ENCODE data around the gene TMED4.
A peak's percentile ranks its signal among the peaks of the same experiment; 100 is the strongest.
"Not testable (repeated sequence)": the region's sequence is repeated elsewhere in the genome, so short reads cannot be mapped to it uniquely, and the experiment has no call there.

The TMED4 gene

DNA sequence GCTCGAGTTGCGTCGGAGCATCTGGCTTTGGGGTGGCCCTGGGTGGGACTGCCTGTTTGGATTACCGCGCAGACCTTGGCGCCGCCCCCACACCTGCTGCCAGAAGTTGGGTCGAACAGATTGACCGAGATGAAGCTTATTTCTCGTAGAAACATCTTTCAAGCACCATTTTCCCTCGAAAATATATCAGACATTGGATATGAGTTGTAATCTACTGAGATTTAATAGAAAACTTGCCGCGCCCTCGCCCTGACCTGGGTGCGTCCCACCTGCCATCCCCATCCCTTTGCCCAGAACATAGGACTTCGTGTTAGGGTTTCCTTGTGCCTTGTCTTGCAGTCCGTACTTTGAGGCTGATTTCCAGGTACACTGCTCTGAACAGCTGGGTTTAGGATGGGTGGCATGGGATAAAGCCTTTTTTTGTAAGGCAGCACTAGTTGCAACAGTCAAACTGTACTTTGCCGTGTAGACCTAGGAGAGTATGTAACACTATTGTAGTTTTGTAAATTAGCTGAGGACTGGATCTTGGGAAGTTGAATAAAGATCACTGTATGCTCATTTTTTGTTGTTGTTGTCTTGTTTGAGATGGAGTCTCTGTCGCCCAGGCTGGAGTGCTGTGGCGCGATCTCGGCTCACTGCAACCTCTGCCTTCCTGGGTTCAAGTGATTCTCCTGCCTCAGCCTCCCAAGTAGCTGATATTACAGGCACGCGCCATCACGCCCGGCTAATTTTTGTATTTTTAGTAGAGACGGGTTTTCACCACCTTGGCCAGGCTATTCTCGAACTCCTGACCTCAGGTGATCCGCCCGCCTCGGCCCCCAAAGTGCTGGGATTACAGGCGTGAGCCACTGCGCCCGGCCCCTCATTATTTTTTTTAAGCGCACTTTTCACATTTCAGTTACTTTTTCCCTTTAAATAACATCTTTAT lies 25.4 kb upstream of the TMED4 start:
- DNase-seq: no peak

- peak; percentile 90 for DNase-seq
Measured at GRCh38 chr7:44606341-44607140, 24.5 kb upstream of the TMED4 start, which contains the start of gene OGDH. Gene OGDH (plus strand): TSS chr7:44606627. CDS start chr7:44624344, 17,717 bp downstream.

DNA sequence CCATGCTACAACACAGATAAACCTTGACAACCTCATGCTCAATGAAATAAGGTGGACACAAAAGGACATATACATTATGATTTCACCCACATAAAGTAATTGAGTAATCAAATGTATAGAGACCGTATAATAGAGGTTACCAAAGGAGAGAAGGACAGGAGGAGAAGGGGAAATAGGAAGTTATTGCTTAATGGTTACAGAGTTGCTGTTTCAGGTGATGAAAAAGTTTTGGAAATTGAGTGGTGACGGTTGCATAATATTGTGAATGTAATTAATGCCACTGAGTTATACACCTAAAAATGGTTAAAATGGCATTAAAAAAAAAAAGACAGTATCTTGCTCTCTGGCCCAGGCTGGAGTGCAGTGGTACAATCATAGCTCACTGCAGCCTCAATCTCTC lies 22.9 kb upstream of the TMED4 start:
- no peak for DNase-seq

DNA sequence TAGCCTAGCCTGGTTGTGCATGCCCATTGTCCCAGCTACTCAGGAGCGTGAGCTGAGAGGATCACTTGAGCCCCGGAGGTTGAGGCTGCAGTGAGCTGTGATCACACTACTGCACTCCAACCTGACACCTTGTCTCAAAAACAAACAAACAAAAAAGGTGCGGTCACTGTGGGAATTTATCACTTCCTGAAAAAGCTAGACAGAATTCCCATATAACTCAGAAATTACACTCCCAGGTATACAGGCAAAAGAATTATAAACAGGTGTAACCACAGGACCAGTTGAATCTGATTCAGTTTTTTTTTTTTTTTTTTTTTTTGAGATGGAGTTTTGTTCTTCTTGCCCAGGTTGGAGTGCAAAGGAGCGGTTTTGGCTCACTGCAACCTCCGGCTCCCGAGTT lies 21.2 kb upstream of the TMED4 start:
- no peak for DNase-seq

DNA sequence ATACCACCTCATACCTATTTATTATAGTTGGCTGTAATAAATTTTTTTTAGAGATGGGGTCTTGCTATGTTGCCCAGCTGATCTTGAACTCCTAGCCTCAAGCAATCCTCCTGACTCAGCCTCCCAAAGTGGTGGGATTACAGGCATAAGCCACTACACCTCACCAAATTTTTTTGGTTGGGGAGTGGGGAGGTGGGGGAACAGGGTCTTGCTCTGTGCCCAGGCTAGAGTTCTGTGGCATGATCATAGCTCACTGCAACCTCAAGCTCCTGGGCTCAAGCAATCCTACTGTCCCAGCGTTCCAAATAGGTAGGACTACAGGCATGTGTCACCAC lies 20.5 kb upstream of the TMED4 start:
- DNase-seq: no peak

DNA sequence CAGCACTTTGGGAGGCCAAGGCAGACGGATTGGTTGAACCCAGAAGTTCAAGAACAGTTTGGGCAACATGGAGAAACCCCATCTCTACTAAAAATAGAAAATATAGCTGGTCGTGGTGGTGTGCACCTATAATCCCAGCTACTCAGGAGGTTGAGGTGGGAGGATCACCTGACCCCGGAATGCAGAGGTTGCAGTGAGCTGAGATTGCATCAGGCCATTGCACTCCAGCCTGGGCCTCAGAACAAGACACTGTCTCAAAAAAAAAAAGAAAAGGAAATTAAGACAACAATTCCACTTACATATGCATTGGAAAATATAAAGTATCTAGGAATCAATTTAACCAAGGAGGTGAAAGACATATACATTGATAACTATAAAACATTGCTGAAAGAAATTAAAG lies 17.2 kb upstream of the TMED4 start:
- DNase-seq: no peak

DNA sequence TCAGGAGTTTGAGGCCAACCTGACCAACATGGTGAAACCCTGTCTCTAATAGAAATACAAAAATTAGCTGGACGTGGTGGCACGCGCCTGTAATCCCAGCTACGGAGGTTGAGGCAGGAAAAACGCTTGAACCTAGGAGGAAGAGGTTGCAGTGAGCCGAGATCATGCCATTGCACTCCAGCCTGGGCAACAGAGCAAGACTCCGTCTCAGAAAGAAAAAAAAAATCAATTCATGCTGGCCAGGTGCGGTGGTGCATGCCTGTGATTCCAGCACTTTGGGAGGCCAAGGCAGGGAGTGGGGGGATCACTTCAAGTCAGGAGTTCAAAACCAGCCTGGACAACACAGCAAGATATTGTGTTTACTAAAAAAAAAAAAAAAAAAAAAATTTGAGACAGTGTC lies 15.2 kb upstream of the TMED4 start:
- DNase-seq: not testable (repeated sequence)

DNA sequence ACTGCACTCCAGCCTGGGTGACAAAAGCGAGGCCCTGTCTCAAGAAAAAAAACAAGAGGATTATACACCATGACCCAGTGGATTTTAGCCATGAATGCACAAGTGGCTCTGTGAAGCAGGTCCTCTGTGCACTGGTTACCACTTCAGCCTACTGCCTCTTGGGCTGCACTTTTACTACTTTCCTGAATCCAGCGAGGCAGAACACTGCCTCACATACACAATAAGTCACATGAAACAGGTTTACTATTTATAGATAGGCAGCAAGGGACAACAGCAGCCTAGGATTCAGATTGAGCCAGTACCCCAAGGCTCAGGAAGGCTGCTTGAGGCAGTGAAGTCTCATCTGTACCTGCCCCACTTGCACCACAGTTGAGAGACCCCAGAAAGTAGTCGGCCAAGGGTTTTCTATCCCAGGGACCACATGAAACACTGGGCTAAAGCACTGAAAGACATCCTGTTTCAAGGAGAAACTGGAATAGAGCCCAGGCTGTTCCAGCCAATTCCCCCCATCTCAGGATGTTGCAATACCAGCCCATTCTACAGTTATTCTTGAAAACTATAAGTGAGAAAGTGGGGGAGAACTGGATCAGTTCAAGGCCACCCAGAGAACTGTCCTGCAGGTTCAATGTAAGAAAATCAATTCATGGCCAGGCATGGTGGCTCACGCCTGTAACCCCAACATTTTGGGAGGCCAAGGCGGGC lies 14.1 kb upstream of the TMED4 start:
- no peak for DNase-seq

- DNase-seq: no peak
Measured at GRCh38 chr7:44590910-44591309, 8.9 kb upstream of the TMED4 start.

DNA sequence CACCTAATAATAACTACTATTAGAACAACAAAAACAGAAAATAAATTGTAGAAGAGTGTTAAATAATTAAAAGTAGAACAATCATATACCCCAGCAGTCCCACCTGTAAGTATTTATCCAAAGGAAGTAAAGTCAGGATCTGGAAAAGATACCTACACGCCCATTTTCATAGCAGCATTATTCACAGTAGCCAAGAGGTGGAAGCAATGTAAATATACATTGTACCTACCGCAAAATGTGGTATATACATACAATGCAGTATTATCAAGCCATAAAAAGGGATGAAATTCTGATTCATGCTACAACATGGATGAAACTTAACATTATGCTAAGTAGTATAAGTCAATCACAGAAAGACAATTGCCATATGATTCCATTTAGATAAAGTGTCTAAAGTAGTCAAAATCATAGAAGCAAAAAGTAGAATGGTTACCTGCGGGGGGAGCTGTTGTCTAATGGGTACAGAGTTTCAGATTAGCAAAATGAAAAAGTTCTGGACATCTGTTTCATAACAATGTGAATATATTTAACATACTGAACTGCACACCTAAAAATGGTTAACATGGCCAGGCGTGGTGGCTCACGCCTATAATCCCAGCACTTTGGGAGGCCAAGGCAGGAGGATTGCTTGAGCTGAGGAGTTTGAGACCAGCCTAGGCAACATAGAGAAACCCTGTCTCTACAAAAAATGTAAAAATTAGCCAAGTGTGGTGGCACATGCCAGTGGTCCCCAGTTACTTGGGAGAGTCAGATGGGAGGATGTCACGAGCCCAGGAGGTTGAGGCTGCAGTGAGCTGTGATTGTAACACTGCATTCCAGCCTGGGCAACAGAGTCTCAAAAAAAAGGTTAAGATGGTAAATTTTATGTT lies 6.0 kb upstream of the TMED4 start:
- no peak for DNase-seq

DNA sequence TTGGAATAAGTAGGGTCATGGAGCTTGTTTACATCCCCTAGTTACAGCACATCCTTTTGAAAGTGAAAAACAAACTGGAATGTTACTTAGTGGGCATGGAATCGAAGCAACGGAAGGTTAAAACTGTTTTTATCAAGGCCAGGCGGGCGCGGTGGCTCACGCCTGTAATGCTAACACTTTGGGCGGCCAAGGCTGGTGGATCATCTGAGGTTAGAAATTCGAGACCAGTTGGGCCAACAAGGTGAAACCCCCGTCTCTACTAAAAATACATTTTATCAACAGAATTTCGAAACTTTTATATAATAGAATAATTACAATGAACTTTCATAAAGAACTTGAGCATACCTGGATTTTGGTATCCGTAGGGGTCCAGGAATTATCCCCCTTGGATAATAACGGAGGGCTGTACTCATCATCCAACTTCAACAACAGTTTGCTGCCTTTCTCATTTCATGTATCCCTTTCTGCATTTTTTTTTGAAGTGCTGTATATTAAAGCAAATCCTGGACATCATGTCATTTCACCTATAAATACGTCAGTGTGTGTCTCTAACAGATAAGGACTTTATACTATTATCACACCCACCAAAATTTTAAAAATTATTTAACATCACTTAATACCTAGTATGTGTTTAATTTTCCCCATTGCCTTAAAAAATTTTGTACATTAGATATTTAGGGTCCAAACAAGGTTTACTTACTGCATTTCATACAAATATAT lies 1.3 kb upstream of the TMED4 start:
- DNase-seq: no peak

DNA sequence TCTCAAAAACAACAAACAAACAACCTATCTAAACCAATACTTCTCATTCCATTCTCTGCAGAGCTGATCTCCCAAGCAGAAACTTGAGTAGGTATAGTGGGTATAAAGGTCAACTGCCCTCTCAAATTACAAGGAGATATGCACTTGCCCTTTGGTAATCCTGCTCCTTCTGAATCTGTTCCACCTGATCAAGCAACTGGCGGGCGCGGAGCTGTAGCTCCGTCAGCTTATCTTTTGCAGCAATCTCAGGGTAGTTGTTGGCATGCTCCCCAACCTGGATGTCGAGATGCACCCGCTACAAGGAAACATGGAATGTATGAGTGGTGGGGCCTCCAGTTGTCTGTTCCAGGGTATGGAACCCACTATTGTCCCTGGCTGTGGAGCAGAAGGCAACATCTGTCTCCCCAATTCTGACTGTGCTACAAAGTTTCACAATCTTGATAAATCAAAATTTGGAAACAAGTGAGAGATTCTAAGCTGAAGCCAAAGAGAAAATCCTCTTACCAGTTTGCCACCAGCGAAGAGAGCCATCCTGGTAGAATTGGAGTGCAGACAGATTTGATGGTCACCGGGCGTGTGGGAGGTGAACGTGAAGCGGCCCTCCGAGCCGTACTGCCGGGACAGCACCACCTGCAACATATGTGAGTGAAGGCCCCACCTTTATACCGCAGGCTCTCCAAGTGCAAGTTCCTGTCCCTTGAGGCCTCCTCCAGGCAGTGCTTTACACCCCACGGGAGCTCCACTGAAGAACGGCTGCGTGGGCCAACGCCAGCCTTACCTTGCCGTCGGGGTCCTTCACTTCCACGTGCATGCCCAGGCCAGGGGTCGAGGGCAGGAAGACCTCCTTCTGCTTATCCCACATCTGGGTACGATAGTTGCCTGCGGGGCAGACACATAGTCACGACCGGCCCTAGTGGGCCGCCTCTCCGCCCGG lies 819 bp downstream of the TMED4 start:
- DNase-seq: no peak

DNA sequence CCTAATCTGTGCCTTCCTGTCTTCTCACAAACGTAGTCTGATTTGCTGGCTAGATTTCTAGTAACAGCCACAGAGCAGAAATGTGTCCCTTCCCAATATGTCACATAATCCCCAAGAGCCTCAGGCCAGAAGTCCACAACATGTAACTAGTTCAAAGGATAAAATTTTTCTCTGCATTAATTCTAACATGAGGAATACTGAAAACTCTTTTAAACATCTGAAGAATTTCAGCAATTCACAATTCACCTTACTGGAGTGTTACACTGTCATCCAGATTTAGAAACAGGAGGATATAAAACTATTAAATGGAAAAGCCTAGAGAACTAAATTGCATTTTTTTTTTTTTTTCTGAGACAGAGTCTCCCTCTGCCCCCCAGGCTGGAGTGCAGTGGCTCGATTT lies 5.8 kb downstream of the TMED4 start:
- DNase-seq: no peak

GRCh38 chr7:44575054-44575453 lies 7.0 kb downstream of the TMED4 start:
- DNase-seq: no peak

DNA sequence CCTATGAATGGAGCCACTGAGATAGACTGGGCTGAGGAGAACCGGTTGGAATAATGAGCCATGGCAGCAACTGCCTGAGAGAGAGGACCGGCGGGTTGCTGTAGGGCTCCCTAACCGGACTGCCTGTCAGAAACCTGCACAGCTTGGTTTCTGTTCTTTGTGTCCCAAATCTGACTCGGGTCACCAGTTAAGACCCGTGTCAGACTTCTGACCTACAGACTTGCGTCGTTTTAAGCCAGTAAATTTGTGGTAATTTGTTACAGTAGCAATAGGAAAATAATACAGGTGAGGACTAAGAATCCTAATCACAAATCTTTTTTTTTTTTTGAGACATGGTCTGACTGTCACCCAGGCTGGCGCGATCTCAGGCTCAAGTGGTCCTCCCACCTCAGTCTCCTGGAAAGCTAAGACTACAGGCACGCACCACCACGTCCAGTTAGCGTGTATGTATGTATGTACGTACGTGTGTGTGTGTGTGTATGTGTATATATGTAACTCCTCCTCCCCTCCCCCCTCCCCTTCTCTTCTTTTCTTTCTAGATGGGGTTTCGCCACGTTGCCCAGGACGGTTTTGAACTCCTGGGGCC lies 7.7 kb downstream of the TMED4 start:
- DNase-seq: no peak

DNA sequence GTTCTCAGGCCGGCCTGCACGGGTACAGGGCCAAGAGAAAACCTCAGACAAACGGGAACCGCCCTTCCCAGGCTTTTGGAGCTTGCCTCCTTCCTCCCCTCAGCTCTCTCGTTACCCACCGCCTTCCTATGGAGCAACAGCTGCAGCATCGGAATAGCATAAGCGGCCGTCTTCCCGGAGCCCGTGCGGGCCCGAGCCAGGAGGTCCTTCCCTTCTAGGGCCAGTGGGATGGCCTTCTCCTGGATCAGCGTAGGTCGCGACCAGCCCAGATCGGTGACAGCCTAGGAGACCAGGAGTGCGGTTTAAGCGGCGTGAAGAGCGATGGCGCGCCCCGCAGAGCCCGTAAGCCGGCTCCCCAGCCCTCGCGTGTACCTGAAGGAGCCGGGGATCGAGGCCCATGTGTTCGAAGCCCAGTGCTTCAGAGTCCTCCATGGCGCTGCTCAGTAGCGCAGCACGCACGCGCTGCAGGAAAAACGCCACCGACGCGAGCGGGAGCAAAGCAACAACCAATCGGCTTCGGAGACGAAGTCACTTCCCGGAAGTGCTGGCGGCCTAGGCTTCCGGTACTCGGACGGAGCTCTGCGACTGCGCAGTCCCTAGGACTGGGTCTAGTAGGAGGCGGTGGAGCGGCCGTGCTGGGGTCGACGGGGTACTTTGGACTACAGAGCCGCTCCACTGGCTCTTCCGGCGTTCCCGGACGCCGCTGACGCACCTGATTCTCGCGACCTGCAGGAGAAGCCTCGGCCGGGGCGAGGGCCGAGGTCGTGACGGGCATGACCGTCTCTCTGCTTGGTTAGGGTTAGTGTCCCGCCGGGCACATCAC lies 8.4 kb downstream of the TMED4 start, which contains the start of gene DDX56:
TSS of gene DDX56 (minus strand) at position 445 of the 823 bp plus-strand sequence. CDS start at position 432, 13 bp downstream.
- DNase-seq: peak; percentile 92

GRCh38 chr7:44572771-44573170 lies 9.3 kb downstream of the TMED4 start:
- no peak for DNase-seq

DNA sequence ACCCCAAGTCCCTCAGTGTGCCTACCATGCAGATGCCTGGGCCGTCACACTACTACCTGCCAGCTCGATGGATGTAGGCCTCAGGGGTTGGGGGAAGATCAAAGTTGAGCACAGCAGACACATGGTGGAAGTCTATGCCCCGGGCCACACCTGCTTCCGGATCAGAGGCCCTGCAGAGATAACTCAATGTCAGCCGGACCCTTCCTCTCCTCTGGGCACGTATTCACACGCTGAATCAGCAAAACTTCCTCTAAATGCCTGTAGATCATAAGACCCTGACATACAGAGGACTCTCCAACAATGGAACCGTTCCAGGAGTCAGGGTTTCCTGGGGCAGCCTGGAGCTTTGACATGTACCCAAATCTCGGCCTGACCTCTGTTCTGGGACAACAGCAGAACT lies 12.1 kb downstream of the TMED4 start:
- DNase-seq: no peak

Measured in NCI-H2081 treated with DMSO at 0.1 percent for 48 hours (cell line).